OCI-M2 (cell line): ENCODE results near the gene RPL31.

Experiments used
- DNase-seq: peaks from one replicate; lab custom pipeline; 2025; ENCODE audit not compliant: unreplicated experiment; lab: John Stamatoyannopoulos, UW

Gene RPL31

DNA sequence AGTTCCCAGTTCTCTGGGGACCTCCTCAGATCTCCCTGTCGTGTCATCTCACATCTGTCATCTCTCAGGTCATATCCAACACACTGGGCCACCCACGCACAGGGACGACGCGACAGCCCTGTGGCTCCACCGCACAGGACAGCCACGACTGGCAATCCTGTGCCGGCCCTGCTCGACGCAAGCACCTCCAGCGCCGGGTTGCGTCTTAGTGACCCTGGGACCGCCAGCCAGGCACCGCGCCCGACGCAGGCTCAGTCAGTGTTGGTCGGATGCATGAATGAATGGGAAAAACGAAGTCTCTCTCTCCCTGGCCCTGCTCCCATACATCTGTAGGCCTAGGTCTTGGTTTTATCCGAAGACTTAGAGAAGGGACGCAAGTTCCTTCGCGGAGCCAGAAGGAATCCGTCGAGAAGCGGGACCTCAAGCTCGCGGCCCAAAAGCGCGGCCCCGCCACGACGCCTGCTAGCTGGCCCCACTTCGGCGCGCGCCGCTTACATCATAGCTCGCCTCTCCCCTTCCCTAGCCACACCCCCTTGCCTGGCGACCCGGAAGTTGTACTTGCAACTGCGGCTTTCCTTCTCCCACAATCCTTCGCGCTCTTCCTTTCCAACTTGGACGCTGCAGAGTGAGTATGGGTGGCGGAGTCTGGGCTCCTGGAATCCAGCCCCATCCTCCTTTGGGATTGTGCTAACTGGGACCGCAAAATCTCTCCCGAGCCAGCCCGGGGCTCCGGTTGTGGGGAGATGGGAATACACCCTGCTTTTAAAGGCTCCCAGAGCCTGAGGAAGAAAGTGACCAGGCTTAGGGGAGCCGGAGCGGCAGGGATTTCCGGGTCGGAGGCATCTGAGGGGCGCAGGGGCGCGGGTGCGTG lies at the start of gene RPL31:
Gene RPL31, plus strand, starts transcription at position 599 of the 871 bp plus-strand sequence. CDS start 413 bp downstream, outside the sequence.
- peak; percentile 42 for DNase-seq

- DNase-seq = no peak
Observed at GRCh38 chr2:100952512-100952911, 49.6 kb upstream of the RPL31 start.

- no peak for DNase-seq
Observed at GRCh38 chr2:100953406-100954043, 48.6 kb upstream of the RPL31 start.

DNA sequence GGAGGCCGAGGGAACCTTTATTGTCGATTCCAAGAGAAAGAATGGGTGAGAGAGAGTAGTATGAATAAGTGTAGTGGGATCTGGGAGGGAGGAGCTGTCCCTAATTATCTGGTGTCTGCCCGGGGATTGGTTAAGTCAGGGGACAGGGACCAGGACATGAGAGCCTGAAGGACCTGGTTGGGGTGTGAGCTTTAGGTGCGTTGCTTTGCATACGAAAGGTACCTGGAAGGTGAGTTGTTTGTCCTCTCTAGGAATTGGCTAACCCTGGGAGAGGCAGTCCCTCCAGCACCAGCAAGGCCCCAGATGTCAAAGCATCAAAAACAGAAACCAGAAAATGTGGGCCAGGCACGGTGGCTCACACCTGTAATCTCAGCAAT lies 48.1 kb upstream of the RPL31 start:
- DNase-seq = no peak

GRCh38 chr2:100955226-100955625 lies 46.9 kb upstream of the RPL31 start:
- no peak for DNase-seq

- DNase-seq = no peak
Observed at GRCh38 chr2:100956081-100956480, 46.0 kb upstream of the RPL31 start.

DNA sequence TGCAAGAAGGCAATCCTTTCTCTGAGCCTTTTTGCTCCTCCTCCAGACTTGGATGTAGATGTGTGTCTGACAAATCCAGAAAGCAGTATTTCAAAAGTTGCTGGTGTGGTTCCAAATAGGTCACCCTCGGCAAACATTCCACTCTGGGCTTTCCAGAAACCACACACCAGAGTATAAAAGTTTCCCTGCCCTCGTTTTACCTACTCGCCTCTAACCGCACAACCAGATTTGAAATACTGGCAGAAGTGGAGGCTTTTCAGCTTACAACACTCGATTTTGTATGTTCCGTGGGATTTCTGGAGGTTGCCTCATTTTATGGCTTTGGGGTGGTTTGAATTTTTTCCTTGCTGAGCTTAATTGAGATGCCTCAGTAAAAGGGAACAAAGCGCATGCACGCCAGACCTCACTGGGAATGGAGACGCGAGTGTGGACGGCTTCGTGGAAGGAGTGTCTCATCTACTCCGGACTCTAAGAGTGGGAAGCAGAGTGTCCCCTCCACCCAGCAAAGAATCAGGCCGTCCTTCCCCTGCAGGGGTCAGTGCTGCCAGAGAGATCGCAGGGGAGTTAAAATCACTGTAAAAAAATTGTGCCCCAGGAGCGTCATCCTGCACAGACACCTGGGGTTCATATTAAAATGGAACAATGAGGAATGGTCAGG lies 44.0 kb upstream of the RPL31 start:
- no peak for DNase-seq

DNA sequence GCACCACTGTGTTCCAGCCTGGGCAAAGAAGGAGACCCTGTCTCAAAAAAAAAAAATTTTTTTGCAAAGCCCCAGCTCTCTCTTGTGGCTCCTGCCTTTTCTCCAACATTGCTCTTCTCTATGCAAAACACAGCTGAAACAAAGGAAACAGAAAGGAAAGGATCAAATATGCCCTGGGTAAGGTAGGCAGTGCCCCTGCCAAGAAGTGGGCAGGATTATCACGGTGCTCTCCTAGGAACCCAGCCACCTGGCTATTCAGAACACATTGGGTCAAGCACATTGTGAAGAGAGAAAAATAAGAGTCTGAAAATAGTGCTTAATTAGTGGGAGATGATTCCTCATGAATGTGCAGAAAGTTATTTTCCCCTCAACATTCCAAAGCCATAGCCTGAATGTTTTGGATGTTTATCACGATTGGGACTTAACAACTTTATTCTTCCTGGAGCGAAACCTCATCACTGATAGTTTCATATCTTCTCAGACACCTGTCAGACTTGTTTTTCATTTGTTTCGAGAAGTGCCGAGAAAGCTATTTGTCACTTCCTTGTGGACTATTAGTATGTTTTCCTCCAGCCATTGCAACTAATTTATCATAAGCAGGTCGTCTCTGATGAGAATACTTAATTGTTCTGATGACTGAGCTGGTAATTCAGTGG lies 42.7 kb upstream of the RPL31 start:
- DNase-seq = no peak

DNA sequence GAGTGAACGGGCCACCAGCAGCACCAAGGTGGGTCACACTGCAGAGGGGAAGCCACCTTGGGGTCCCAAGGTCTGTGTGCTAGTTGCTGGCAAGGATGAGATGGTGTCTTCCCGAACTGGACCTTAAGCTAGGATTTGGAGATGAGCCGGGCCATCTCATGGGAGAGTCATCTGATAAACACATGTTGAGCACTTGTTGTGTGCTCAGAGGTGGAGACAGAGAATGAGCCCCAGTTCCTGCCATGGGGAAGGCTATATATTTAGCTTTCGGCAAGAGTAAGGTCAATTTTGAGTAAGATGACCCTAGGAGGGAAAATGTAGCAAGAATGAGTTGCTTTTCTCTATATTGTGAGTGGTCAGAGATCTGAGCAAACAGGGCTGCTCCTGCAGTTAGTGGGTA lies 41.4 kb upstream of the RPL31 start:
- DNase-seq = no peak

- no peak for DNase-seq
Observed at GRCh38 chr2:100962366-100963025, 39.6 kb upstream of the RPL31 start.

DNA sequence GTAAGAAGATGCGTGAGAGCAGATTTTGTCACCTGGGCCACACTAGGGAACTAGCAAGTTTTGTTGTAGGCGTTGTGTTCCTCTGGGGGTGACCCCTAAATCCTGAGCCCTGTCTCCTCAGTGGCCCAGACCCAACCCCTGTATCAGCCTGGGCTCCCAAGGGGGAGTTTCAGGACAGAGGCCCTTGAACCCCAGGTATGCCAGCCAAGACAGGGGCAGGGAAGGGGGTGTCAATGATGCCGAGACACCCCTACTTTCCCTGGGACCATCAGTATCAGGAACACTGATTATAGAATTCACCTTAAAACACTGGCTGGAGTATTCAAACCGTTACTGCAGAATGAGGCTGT lies 39.1 kb upstream of the RPL31 start:
- DNase-seq = no peak

GRCh38 chr2:100964222-100964621 lies 37.9 kb upstream of the RPL31 start:
- DNase-seq = no peak

DNA sequence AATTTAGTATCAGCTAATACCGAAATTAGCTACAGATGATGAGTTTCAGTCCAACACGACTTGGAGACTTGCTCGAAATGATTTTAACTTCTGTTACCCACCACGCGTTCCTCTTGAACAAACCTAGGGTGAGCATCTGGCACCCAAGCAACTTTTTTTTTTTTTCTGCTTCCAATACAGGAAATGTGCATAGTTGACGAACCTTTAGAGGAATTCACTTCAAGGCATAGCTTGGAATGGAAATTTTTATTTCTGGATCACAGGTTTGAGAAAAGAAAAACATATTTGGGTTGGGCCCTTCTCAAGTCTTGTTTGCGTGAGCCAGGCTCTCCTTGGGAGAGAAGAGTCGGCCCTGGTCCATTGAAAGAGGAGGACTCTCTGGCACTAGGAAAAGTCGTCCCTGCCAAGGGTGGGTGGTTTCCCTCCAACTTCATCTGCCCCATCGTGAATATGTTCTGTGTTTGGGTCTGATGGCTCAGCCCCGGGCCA lies 37.4 kb upstream of the RPL31 start:
- no peak for DNase-seq

DNA sequence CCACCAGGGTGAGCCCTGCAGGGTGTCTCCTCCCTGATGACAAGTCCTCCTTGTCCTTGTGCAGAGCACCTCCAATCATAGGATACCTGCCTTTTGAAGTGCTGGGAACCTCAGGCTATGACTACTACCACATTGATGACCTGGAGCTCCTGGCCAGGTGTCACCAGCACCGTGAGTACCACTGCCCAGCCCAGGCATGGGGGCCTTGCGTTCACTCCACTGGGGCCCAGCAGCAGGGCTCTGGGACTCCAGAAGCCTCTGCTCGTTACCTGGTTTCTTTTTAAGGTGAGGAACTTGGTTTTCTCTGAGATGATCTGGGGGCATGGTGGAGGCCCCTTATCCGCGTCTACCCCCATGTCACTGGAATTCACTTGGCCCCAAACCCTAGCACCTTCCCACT lies 36.5 kb upstream of the RPL31 start:
- no peak for DNase-seq

GRCh38 chr2:100967716-100968115 lies 34.4 kb upstream of the RPL31 start:
- DNase-seq = no peak

- no peak for DNase-seq
Observed at GRCh38 chr2:100968146-100969145, 33.6 kb upstream of the RPL31 start.

- no peak for DNase-seq
Observed at GRCh38 chr2:100969998-100970397, 32.1 kb upstream of the RPL31 start.

GRCh38 chr2:100971221-100971620 lies 30.9 kb upstream of the RPL31 start:
- DNase-seq = no peak

DNA sequence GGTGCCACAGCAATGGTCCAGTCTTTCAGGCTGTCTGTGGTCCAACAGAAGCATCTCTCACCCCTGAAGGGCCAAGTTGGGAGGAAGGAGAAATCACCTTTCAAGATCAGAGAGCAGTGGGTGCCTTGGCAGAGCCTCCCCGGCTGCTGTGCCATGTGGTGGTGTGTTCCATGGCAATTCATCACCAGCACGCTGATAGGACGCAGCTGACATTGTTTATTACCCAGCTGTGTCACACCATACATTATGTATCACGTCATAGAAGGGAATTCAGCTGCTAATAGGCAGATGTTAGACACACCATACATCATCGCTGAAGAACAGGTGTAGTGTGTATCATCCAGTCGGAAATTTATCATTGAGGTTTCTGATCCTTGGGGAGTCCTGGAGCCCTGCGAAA lies 29.6 kb upstream of the RPL31 start:
- DNase-seq = no peak
